Activated CD4-positive, alpha-beta T cell treated with anti-CD3 and anti-CD28 coated beads, Interleukin-2, amount 50 U/mL, for 48 hours (primary cell): ENCODE data around the gene LMAN1L.

Experiments used
- DNase-seq, 2 experiments: peaks; one replicate each; pipeline ENCODE4 v3.0.0-alpha.2; 2020

Gene LMAN1L

DNA sequence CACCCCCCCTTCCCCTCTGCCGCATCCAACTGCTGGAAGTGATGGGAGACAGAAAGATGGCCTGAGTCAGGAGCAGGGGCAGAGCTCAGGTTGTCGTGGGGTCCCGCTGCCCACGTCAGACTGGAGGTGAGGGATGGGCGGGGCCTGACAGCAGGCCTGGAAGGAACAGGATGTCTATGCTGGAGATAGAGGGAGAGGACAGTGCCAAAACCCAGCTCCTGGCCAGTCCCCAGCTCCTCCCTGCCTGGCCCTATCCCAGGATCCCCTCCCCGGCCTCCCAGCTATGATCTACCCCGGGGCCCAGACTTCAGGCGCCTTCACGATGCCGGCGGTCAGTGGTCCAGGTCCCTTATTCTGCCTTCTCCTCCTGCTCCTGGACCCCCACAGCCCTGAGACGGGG, at the start of gene LMAN1L:
LMAN1L (plus strand) TSS at position 303 of the 400 bp plus-strand sequence; CDS start at position 323, 20 bp downstream.
- no peak for DNase-seq

DNA sequence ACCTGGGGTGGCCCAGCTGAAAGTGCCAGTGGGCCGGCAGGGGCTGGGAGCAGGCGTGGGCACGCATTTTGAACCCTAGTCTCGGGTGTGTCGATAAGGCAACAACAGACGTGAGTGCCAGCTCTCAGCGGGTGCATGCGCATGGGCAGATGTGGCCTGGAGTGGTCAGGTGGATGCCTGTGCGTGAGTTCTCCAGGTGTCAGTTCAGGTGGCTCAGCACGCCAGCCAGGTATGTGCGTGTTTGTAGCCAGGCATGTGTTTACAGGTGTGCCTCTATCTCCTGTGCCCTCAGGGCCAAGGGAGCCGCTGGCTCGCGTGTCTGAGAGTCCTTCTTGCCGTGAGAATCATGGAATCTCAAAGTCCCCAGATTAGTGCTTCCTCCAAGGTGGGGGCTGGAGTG, 49.2 kb upstream of the LMAN1L start:
- DNase-seq, result no peak

DNA sequence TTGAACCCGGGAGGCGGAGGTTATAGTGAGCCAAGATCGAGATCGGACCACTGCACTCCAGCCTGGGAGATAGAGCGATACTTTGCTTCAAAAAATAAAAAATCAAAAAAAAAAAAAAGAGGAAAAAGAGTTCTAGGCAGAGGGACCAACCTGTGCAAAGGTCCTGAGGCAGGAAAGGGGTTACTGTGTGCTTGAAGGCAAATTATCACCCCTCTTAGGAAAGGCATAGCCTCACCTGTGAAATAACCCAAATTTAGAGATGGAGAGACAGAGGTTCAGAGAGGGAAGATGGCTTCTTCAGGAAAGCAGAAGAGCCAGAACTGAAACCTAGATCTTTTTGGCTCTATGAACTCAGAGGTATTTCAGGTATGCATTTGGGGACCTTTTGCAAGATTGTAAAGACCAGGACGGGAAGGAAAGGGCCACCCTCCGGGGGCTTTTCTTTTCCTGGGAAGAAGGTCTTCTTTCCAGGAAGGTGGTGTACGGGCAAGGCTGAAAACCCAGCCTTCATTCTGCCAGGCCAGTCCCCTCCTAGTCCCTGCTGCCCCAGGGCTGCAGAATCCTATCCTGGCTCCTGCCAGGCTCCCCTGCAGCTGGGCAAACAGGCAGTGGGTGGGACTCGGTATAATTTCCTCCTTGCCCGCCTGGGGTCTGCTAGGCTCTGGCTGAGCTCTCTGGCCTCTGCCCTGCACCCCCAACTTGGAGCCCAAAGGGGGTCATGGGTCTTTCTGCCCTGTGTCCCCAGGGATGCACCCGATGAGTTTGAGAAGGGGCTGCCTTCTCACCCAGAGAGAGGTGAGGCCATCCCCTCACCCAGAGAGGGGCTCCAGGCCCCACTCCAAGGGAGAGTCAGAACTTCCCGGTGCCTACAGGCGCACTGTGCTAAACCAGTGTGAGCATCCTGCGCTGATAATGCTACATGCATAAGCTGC, 45.2 kb upstream of the LMAN1L start:
- no peak for DNase-seq

DNA sequence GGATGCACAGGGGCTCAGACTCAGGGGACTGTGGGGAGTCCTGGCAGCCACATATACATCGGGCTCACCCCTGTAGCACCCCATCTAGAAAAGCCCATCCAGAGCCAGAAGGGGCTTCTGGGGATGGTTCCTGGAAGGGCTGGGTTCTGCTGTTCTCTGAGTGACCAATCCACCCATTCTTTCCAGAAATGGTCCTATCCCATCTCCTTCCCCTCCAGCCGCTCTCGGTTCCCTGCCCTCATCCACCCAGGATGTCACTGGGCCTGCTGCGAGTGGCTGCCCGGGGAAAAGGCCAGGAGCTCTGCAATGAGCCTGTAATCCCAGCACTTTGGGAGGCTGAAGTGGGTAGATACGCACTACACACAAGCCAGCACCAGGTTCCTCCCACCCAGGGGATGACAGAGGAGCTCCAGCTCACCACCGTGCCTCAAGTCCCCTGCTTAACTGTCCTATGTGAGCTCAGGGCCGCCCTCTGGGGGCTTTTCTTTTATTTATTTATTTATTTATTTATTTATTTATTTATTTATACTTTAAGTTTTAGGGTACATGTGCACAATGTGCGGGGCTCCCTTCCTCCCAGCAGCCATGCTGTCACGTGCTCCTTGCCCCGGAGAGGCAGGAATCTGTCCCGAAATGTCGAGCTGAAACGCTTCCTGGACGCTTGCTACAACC, 44.4 kb upstream of the LMAN1L start:
- DNase-seq, result no peak

DNA sequence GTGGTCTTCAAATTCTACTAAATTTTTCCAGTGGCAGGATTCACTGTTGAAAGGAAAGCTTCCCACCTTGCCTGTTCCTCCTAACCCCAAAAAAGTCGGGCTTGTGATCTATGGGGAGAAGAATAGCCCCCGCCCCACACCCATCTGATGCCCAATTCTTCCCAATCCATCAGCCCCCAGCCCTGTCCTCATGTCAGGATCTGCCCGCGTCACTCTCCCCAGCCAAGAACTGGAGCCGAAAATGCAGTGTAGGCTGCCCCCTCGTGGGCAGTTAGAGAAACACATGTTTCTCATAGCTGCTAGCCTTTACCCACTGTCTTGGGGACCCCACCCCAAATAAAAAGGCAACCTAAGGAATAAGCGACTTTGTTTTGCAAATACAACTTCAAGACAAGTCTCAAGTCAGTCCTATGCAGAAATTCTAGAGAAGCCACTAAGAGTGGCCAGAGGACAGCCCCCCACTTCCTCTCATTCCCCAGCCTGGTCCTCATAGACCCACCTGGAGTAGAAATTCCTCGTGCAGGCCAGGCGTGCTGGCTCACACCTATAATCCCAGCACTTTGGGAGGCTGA, 43.8 kb upstream of the LMAN1L start:
- DNase-seq, result peak; percentile 67 to 75

DNA sequence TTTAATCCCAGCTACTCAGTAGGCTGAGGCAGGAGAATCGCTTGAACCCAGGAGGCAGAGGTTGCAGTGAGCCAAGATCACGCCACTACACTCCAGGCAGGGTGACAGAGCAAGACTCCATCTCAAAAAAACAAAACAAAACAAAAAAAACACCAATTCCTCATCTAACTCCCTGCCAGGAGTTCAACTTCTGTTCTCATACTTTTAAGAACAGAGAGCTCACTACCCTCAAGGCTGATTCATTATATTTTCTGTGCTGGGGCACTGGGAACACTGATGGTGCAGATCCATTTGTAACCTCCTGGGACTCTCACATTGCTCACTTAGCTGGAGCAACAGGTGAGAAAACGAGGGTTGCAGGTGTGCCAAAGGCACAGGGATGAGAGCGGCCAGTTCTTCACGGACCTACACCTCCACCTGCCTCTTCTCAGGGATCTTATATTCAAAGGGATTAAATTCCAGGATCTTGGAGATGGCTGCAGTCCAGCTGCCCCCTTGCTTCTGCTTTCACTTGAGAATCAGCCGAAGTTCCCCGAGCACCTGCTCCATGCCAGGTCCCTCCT, 43.1 kb upstream of the LMAN1L start:
- DNase-seq, result no peak

DNA sequence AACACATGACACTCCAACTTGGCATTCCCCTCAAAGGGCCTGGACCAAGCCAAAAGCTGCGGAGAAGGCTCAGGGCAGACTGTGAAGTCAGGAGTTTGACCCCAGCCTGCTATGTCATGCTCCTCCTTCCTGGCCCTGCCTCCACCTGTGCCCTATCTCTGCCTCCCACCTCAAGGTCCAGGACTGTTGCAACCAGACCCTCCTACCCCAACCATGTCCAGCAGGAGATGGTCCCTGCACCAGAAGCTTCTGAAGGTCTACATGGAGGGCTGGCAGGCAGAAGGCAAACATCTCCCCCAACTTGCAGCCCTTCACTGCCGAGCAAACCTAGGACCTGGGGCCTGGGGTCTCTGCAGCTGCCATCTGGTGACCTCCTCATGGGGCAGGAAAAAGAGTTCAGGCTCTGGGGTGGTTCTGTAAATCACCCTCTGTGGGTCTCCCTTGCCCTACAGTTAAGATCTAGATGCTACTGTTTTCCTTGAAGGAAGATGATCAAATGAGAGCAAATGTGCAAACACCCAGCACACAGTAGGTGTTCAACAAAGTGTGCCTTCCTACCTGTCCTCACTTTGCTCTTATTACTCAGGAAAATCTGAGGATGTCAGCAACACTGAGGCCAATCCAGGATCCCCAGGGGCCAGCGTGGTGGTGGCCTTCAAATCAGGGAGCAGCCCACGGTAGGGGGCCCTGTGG, 42.3 kb upstream of the LMAN1L start:
- DNase-seq, result no peak

DNA sequence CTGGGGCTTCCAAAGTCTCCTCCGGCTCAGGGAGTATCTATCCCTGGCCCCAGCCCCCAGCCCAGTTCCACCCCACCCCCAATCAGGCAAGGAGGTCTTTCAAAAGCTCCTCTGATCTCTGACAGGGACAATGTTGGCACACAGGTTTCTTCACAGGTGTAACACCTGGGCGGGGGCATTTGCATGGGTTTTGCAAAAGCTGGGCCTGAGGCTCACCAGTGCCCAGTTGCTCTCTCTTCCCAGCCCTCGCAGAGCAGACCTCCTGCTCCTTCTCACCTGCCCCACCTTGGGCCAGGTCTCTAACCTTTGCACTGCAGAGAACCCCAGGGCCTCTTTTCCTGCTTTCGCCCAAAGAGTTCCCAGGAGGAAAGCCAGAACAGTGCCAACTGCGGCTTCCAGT, 39.3 kb upstream of the LMAN1L start:
- no peak for DNase-seq

DNA sequence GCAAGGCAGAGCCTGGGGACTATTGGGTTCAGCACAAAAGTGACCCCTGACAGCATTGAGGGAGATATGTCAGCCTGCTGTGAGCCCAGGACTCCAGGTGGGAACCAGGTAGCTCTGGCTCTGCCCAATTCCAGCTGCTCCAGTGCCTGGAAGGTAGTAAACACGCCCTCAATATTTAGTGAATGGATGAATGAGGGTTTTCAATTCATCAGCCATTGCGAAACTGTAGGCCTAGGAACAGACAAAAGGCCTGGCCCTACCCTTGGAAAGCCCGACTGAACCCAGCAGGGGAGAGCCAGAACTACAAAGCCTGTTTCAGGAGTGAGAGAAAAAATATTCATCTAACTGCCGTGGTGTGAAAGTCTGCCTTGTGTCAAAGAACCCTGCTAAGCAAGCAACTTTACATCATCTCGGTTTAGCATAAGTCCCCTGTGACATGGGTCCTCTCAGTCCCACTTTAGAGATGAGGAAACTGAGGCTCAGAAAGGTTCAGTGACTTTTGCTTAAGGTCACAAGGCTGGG, 38.8 kb upstream of the LMAN1L start:
- no peak for DNase-seq

DNA sequence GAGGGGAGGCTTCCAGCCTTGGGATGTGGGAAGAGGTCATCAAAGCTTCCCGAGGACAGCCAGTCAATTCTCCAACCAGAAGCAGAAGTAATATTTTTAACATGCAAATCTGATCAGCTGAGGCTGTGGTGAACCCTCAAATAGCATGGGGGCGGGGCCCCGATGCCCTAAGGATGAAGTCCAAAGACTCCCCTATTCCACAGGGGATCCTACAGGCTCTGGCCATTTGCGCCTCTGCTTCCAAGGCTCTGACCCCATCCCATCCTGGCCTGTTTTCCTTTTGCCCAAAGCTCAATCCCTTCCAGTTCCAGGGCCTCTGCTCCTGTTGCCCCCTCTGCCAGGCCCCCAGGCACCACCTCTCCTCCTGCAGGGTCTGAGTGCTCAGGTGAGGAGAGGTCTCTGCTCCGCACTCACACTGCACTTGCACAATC, 37.5 kb upstream of the LMAN1L start:
- no peak for DNase-seq

DNA sequence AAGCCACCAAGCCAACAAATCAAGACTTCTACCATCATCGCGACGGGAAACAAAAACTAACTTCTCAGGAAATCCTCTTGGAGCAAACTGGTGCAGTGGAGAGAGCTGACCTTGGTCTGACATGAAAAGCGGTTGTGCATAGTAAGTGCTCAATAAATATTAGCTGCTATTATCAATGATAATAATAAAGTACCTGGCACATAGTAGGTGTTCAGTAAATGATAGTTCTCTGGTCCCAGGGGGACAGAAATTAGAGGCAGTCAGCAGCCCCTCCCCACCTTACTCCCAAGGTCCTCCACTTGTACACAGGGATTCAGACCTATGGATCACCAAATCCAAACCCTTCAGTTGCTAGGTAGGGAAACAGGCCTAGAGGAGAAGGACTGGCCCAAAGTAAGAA, 36.7 kb upstream of the LMAN1L start:
- no peak for DNase-seq

DNA sequence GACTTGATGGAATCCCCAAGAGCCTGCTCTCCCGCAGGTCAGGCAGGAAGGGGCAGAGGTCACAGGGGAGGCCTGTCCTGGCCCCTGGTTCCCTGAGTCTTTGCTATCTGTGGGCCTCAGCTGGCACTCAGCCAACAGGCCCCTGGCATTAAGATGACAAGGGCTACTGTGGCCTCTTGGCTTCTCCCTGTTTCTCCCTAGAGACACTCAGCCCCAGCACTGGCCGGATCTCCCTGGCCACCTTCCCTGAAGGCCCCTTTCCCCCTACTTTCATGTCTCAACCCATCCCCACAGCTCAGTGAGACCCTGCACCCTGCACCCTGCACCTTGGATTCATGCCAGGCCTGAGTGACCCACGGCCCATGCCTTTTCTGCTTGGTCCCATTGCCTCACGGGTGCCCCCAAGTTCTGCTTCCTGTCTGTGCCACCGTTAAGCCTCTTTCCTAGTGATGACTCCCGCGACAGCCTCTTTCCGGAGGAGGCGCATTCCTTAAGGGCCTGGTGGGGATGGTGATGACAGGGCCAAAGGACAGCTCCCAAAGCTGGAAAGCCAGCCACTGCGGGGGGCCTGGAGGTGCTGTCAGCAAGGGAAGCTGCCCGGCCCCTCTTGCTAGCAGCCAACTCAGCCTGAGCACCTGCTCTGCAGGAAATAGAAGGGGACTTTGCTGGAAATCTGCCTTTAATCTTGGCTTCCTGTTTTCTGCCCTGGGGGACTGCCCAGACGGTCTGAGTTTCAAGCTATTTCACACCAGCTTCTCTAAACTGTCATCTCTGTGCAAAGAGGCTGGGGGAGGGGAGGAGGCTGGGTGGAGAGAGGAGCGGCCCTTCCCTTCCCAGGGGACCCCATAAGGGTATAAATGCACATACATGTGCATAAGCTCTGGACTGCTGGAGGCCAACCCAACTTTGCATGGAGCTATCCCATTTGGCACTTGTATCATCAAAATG, 35.5 kb upstream of the LMAN1L start:
- peak; percentile 53 to 64 for DNase-seq

DNA sequence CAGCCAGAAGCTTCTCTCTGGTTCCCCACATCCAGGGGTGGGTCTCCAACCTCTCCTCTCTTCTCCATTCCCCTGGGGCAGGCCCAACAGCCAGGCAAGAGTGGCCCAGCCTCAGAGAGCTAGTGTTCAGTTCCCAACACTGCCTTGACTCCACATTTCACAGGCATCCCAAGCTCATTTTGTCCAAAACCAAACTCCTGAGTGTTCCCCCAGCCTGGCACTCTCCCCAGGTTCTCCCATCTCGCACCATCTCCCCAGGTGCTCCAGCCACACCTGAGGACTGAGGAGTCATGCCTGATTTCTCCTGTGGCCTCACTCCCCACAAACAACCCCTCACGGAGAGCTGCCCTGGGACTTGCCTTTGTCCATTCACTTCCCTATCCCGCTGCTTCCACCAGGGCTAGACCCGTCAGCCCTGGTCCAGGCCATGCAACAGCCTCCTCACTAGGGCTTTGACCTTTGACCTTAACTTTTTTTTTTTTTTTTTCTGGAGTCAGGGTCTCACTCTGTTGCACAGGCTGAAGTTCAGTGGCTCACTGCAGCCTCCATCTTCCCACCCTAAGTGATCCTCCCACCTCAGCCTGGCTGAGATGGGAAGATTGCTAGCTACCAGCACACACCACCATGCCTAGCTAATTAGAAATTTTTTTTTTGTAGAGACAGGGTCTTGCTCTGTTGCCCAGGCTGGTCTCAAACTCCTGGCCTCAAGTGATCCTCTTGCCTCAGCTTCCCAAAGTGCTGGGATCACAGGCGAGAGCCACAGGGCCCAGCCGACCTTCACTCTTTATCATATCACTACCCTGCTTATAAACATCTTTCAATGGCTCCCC, 34.7 kb upstream of the LMAN1L start:
- DNase-seq, result peak in 1 of 2 experiments; percentile 31

DNA sequence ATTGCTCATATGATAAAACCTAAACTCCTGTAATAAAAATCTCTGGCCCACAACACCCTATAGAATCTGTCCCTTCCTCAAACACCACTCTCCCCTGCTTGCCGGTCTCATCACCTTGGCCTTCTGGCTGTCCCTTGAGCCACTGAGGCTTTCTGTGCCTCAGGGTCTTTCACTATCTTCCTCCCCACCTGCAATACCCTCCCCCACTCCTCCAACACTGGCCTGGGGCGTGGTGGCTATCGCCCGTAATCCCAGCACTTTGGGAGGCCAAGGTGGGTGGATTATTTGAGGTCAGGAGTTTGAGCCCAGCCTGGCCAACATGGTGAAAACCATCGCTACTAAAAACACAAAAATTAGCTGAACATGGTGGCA, 34.0 kb upstream of the LMAN1L start:
- peak in 1 of 2 experiments; percentile 8 for DNase-seq

DNA sequence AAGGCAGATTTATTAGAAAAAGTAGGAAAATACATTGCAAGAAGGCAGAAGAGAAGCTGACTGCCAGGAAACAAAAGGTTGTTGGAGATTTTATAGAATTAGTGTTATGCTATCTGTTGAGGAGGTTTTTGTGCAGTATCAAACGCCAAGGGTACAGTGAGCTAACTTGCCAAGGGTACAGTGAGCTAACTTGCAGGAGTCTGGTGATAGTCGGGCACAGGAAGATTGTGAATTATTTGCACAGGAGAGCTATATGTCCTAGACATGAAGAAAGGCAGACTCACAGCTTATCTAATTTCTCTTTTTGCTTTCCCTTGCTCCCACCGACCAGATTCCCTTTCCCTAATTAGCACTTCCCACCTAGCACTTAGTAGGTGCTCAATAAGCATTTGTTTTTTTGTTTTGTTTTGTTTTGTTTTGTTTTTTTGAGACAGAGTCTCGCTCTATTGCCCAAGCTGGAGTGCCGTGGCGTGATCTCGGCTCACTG, 33.4 kb upstream of the LMAN1L start:
- DNase-seq, result peak in 1 of 2 experiments; percentile 13

DNA sequence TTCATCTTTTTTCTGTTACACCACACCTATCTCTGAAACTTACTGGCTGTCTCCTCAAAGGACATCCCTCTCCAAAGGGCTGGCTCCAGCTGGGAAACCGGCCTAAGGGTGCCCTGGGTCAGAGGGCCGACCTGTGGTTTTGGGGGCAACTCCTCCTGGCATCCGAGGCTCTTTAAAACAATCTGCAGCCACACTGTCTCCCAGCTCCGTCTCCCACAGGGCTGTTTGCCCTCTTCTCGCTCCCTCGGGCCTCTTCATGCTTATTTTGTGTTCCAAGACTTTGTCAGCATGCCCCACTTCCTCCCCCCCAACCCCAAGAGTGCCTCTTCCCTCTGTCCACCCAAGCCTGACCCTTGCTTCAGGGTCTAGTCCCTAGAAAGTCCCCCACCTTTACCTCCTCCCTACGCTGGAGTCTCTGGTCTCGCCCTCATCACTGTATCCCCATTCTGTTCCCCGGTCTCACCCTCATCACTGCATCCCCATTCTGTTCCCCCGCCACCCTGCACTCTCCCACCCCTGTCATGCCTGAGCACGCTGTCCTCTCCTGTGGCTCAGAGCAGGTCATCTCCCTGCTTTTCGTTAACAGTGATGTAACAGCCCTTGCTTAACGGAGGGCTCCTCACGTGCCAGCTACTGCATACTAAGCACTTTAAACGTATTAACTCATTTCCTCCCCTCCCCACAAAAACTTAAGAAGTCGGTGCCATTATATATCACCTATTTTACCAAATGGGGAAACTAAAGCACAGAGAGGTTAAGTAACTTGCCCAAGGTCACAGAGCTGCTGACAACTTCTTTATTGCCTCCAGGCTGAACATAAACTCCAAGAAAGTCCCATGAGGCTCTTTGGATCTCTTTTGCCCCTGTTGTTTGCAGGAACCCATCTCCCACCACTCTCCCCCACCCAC, 31.9 kb upstream of the LMAN1L start:
- DNase-seq, result peak; percentile 48 to 57

DNA sequence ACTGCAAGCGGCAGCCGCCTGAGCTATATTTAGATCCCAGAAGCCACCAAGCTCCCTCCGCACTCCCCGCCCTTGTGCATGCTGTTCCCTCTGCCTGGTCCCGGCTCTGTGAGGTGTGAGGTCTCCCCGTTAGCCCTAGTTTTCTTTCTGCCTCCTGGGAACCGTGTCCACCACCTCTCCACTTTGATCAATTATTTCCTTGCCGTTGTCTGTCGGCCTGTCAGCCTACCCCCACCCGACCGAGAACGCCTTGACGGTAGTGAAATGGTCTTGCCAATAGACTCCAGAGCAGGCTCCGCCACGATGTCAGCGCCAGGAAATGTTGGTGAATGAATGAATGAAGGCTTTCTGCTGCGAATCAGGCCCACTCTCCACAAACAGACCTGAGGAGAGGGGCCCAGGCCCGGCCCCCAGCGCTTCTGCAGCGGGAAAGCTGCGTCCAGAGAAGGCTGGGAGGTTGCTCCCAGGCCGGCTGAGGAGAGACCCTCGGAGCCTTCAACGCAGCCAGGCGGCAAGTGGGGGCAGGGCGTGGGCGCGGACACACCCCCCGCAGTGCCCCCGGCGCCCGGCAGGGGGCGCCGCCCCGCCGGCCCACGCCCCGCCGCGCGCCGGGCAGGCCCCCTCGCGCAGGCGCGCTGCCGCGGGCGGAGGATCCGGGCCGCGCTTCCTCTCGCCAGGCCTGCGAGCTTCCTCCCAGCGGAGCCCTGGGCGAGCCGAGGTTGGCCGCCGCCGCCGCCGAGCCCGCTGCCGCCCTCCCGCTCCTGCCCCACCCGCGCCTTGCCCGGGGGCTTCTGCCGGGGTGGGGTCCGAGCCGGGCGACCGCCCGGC, 31.0 kb upstream of the LMAN1L start, which contains the start of gene CSK:
CSK (plus strand) TSS at position 650 of the 828 bp plus-strand sequence. CDS start 16,218 bp downstream, outside the sequence.
- DNase-seq, result peak; percentile 72 to 76
